Pancreas (tissue), 10 donors: ENCODE results near the gene PTPN1. TPM values are rescaled to one million over a fixed set of nuclear protein-coding genes. Genes with fewer than 3 reads are reported as not detected.

Experiments
- ATAC-seq, 4 donors: fragments of 200-7000 bp; cut with Tn5 transposase; one replicate each; pipeline versions ENCODE4 v1.8.0 to v1.9.1; 2020; ENCODE audit warnings: mild to moderate bottlenecking in 4 of 4, moderate library complexity in 4 of 4
- DNase-seq, 6 donors: peaks; one replicate each; pipeline ENCODE4 v3.0.0-alpha.2; 2020
- FAIRE-seq: peaks from 2 replicates; lab custom pipeline; 2012; peaks lifted over from hg19 to GRCh38; lab: Jason Lieb, UNC
- H3K27ac ChIP-seq, 4 donors: fragments of 200-600 bp; sonication (generic); 1 replicate in 3 of 4; 2 replicates in 1 of 4; pipeline versions ENCODE4 v1.5.0 to v1.8.0; 2020
- H3K27me3 ChIP-seq, 4 donors: fragments of 200-600 bp; one replicate each; pipeline ENCODE4 v1.8.0; 2021
- H3K36me3 ChIP-seq, 3 donors: fragments of 200-600 bp; sonication (generic) in 1 of 3; one replicate each; pipeline versions ENCODE4 v1.5.0 to v1.8.0; 2020 to 2021
- H3K4me1 ChIP-seq, 3 donors: fragments of 200-600 bp; one replicate each; pipeline ENCODE4 v1.8.0; 2021
- H3K4me3 ChIP-seq, 4 donors: fragments of 200-600 bp; sonication (generic) in 2 of 4; one replicate each; pipeline versions ENCODE4 v1.5.0 to v1.8.0; 2020 to 2021
- H3K9me3 ChIP-seq, 4 donors: fragments of 200-600 bp; one replicate each; pipeline ENCODE4 v1.8.0; 2021
- CTCF ChIP-seq, 4 donors: fragments of 200-600 bp; sonication (generic) in 3 of 4; IDR thresholded peaks; one replicate each; pipeline versions ENCODE4 v1.5.0 to v1.8.0; 2021; ENCODE audit warnings: antibody characterized with exemption in 4 of 4
- WGBS, 2 donors: extraction: QIAGEN DNeasy Blood & Tissue Kit; methylation state at CpG; one replicate each; pipeline ENCODE4 v1.1.7; 2013; 5-methylcytosine and 5-hydroxymethylcytosine counted together
- intact Hi-C, 3 donors: fragments of 100-400 bp; cut with DNase I; formaldehyde crosslinking; loops; one replicate each; pipeline versions ENCODE4 v1.11.1 to v1.14.2; 2022
- polyA plus RNA-seq, 2 donors: library from polyadenylated mRNA; stranded (reverse); fragments of 200-250 nt; gene quantifications; one replicate each; pipeline ENCODE4 v1.2.3, GENCODE V29; 2013
- total RNA-seq, 6 donors: library from RNA; stranded (reverse); fragmentation: NEBNext Ultra II Directional in 4 of 6; extraction: Animal tissue kit (Norgen Biotek cat#: 25700) in 4 of 6; gene quantifications; one replicate each; pipeline versions ENCODE4 v1.2.1 to v1.2.4, GENCODE V29; 2021 to 2023
- donor health status: healthy with polysubstance abuse.
- donor health status: DM: no; HTN: no; CAD: no; lungs with moderate emphysema.
- donor health status: DM: no; HTN: no; CAD: no.
- donor health status: control.
- donor health status: control.
- donor health status: Bipolar disorder and iron deficiency.
- donor health status: DM: yes; HTN: yes; CAD: no.
- donor health status: DM: no; HTN: no; CAD: no.
- donor health status: DM: no; HTN: no; CAD: no.
- donor health status: DM: yes; HTN: yes; CAD: no.

Gene PTPN1
- total and polyA plus RNA-seq, 8 donors: 6.0 to 12.4 (median 8.6) TPM

- 54 to 60% methylated on average over 4 of the region's 4 CpGs for WGBS, 2 donors
- H3K9me3 ChIP-seq: no peaks in the 10 kb centered on the region
- no peak for TF ChIP-seq CTCF (IDR thresholded peaks at IDR 0.05)
- no peaks in the 10 kb centered on the region for H3K27me3 ChIP-seq
- no peak overlapping the region for H3K4me3 ChIP-seq
- DNase-seq: no peak
- intact Hi-C loops: loop anchor here in 1 of 3 donors (10.0 kb wide), 1 partner anchor 87 kb away; no protein-coding TSS in a partner anchor
- no peak for ATAC-seq
- no peaks in the 10 kb centered on the region for H3K36me3 ChIP-seq
- no peak for FAIRE-seq
- H3K4me1 ChIP-seq: no peaks in the 10 kb centered on the region
- no peak overlapping the region for H3K27ac ChIP-seq
Observed at GRCh38 chr20:50487397-50487796, 22.8 kb upstream of the PTPN1 start.

- no peak for TF ChIP-seq CTCF (IDR thresholded peaks at IDR 0.05)
- Histone ChIP-seq H3K36me3 (no peaks in the 10 kb centered on the region), H3K4me3 (no peak overlapping the region), H3K27ac (no peak overlapping the region), H3K9me3 (no peaks in the 10 kb centered on the region), H3K4me1 (no peaks in the 10 kb centered on the region), H3K27me3 (no peaks in the 10 kb centered on the region)
- FAIRE-seq (no peak), DNase-seq (no peak), ATAC-seq (no peak)
- intact Hi-C loops: loop anchor here in 1 of 3 donors (10.0 kb wide), 1 partner anchor 86 kb away; no protein-coding TSS in a partner anchor
- WGBS, 2 donors: 75 to 86% methylated on average over 10 of the region's 10 CpGs
Observed at GRCh38 chr20:50488236-50488806, 21.9 kb upstream of the PTPN1 start.

GRCh38 chr20:50491168-50491567 lies 19.0 kb upstream of the PTPN1 start:
- no peak for TF ChIP-seq CTCF (IDR thresholded peaks at IDR 0.05)
- ATAC-seq (no peak), FAIRE-seq (no peak), DNase-seq (no peak)
- Histone ChIP-seq H3K4me3 (no peak overlapping the region), H3K36me3 (no peaks in the 10 kb centered on the region), H3K27ac (no peak overlapping the region), H3K4me1 (no peaks in the 10 kb centered on the region), H3K9me3 (no peaks in the 10 kb centered on the region), H3K27me3 (no peaks in the 10 kb centered on the region)
- 33 to 50% methylated on average over 1 of the region's 1 CpG for WGBS, 2 donors
- intact Hi-C loops: no loop called here

GRCh38 chr20:50491926-50492634 lies 18.1 kb upstream of the PTPN1 start:
- WGBS, 2 donors: 65 to 66% methylated on average over 8 of the region's 8 CpGs
- Histone ChIP-seq H3K27ac (no peak overlapping the region), H3K36me3 (no peaks in the 10 kb centered on the region), H3K4me1 (no peaks in the 10 kb centered on the region), H3K27me3 (no peaks in the 10 kb centered on the region), H3K4me3 (no peak overlapping the region), H3K9me3 (no peaks in the 10 kb centered on the region)
- intact Hi-C loops: no loop called here
- TF ChIP-seq CTCF (IDR thresholded peaks at IDR 0.05): no peak
- DNase-seq: no peak
- ATAC-seq: peak in 1 of 4 donors; percentile 60
- FAIRE-seq: no peak

GRCh38 chr20:50493881-50494253 lies 16.3 kb upstream of the PTPN1 start:
- TF ChIP-seq CTCF (IDR thresholded peaks at IDR 0.05): no peak
- WGBS, 2 donors: 65 to 74% methylated on average over 5 of the region's 5 CpGs

More at GRCh38 chr20:50493881-50494253, 16.3 kb upstream of the PTPN1 start:
- Histone ChIP-seq H3K36me3 (no peaks in the 10 kb centered on the region), H3K4me1 (no peaks in the 10 kb centered on the region), H3K27ac (no peak overlapping the region), H3K4me3 (no peak overlapping the region), H3K9me3 (no peaks in the 10 kb centered on the region), H3K27me3 (no peaks in the 10 kb centered on the region)
- intact Hi-C loops: no loop called here
- no peak for ATAC-seq
- DNase-seq: no peak
- FAIRE-seq: no peak
